ENCODE data around the gene NTN5. TPM values are rescaled to one million over a fixed set of nuclear protein-coding genes. Genes with fewer than 3 reads are reported as not detected.

The NTN5 gene
- total and polyA plus RNA-seq, 2 donors (not counting 1 experiment from before 2014, with no cell fraction given), result under 0.01 to 0.10 TPM

GRCh38 chr19:48627201-48627864 is 45.5 kb downstream of the NTN5 start:
- Histone ChIP-seq H3K4me1 (ENCODE audit: control insufficient read depth, extremely low read depth, insufficient read depth, low read length) (peaks cover 16% of the 10 kb centered on the region), H3K9ac (ENCODE audit: insufficient read depth, low read length) (no peak overlapping the region), H3K9me3 (ENCODE audit: control insufficient read depth, insufficient read depth, low read depth, low read length) (no peaks in the 10 kb centered on the region), H3K4me2 (ENCODE audit: extremely low read depth, insufficient read depth, low read length) (no peak overlapping the region), H2AFZ (ENCODE audit: low read length) (no peak overlapping the region), H3K27me3 (ENCODE audit: control insufficient read depth, insufficient read depth, low read length) (no peaks in the 10 kb centered on the region), H3K27ac (ENCODE audit: insufficient read depth, low read length) (no peak overlapping the region), H3K79me2 (ENCODE audit: control insufficient read depth, insufficient read depth, low read length) (no peaks in the 10 kb centered on the region), H3K4me3 (replicated peaks in 1 of 4; ENCODE audit: control extremely low read depth in 1 of 4, insufficient read depth in 1 of 4, low read depth in 3 of 4, low read length in 4 of 4) (no peak overlapping the region), H3K36me3 (ENCODE audit: control insufficient read depth, insufficient read depth, low read length) (peaks cover 4% of the 10 kb centered on the region), H4K20me1 (ENCODE audit: control insufficient read depth, extremely low read depth, insufficient read depth, low read length) (no peaks in the 10 kb centered on the region)
- no peak for DNase-seq (ENCODE audit: low read depth in 2 of 2)
- TF ChIP-seq EZH2 (IDR thresholded peaks at IDR 0.05; ENCODE audit: low read length, missing control alignments) (no peak), CTCF (conservative IDR thresholded peaks at IDR 0.05 in 1 of 2, IDR thresholded peaks at IDR 0.05 in 1 of 2; ENCODE audit: low read depth in 1 of 2, low read length in 2 of 2) (no peak)

- Histone ChIP-seq H2AFZ (ENCODE audit: low read length) (no peak overlapping the region), H3K79me2 (ENCODE audit: control insufficient read depth, insufficient read depth, low read length) (no peaks in the 10 kb centered on the region), H4K20me1 (ENCODE audit: control insufficient read depth, extremely low read depth, insufficient read depth, low read length) (no peaks in the 10 kb centered on the region), H3K27ac (ENCODE audit: insufficient read depth, low read length) (no peak overlapping the region), H3K4me3 (replicated peaks in 1 of 4; ENCODE audit: control extremely low read depth in 1 of 4, insufficient read depth in 1 of 4, low read depth in 3 of 4, low read length in 4 of 4) (no peak overlapping the region), H3K4me1 (ENCODE audit: control insufficient read depth, extremely low read depth, insufficient read depth, low read length) (peaks cover 15% of the 10 kb centered on the region), H3K27me3 (ENCODE audit: control insufficient read depth, insufficient read depth, low read length) (no peaks in the 10 kb centered on the region), H3K36me3 (ENCODE audit: control insufficient read depth, insufficient read depth, low read length) (peaks cover 4% of the 10 kb centered on the region), H3K9me3 (ENCODE audit: control insufficient read depth, insufficient read depth, low read depth, low read length) (no peaks in the 10 kb centered on the region), H3K9ac (ENCODE audit: insufficient read depth, low read length) (no peak overlapping the region), H3K4me2 (ENCODE audit: extremely low read depth, insufficient read depth, low read length) (no peak overlapping the region)
- TF ChIP-seq EZH2 (IDR thresholded peaks at IDR 0.05; ENCODE audit: low read length, missing control alignments) (no peak), CTCF (conservative IDR thresholded peaks at IDR 0.05 in 1 of 2, IDR thresholded peaks at IDR 0.05 in 1 of 2; ENCODE audit: low read depth in 1 of 2, low read length in 2 of 2) (no peak)
- no peak for DNase-seq (ENCODE audit: low read depth in 2 of 2)
These were observed 46.9 kb downstream of the NTN5 start for GRCh38 chr19:48625891-48626327.

GRCh38 chr19:48624791-48625723 is 47.8 kb downstream of the NTN5 start:
- H3K4me1 ChIP-seq (ENCODE audit: control insufficient read depth, extremely low read depth, insufficient read depth, low read length), result peaks cover 9% of the 10 kb centered on the region
- H3K79me2 ChIP-seq (ENCODE audit: control insufficient read depth, insufficient read depth, low read length), result peaks cover 2% of the 10 kb centered on the region
- peak overlapping the region; percentile 87 for H3K4me2 ChIP-seq (ENCODE audit: extremely low read depth, insufficient read depth, low read length)
- H3K9ac ChIP-seq (ENCODE audit: insufficient read depth, low read length), result peak overlapping the region; percentile 59
- TF ChIP-seq CTCF (conservative IDR thresholded peaks at IDR 0.05 in 1 of 2, IDR thresholded peaks at IDR 0.05 in 1 of 2; ENCODE audit: low read depth in 1 of 2, low read length in 2 of 2) (no peak), EZH2 (IDR thresholded peaks at IDR 0.05; ENCODE audit: low read length, missing control alignments) (no peak)
- H3K27me3 ChIP-seq (ENCODE audit: control insufficient read depth, insufficient read depth, low read length), result no peaks in the 10 kb centered on the region
- no peaks in the 10 kb centered on the region for H4K20me1 ChIP-seq (ENCODE audit: control insufficient read depth, extremely low read depth, insufficient read depth, low read length)
- H3K9me3 ChIP-seq (ENCODE audit: control insufficient read depth, insufficient read depth, low read depth, low read length), result no peaks in the 10 kb centered on the region
- H3K36me3 ChIP-seq (ENCODE audit: control insufficient read depth, insufficient read depth, low read length), result peaks cover 4% of the 10 kb centered on the region
- DNase-seq (ENCODE audit: low read depth in 2 of 2), result no peak
- peak overlapping the region; percentile 56 for H3K27ac ChIP-seq (ENCODE audit: insufficient read depth, low read length)
- H2AFZ ChIP-seq (ENCODE audit: low read length), result no peak overlapping the region
- H3K4me3 ChIP-seq (replicated peaks in 1 of 4; ENCODE audit: control extremely low read depth in 1 of 4, insufficient read depth in 1 of 4, low read depth in 3 of 4, low read length in 4 of 4), result peak overlapping the region; percentile 46 to 65 (median 54)

Measured in fibroblast of lung (primary cell).